CD4-positive, alpha-beta T cell (primary cell): Measurements from ENCODE around the gene D2HGDH. TPM values are rescaled to one million over a fixed set of nuclear protein-coding genes. Genes with fewer than 3 reads are reported as not detected.
A peak's percentile ranks its signal among the peaks of the same experiment; 100 is the strongest.

Experiments
- ATAC-seq: fragments of 200-7000 bp; cut with Tn5 transposase; one replicate; pipeline ENCODE4 v1.10.0; 2022; ENCODE audit warnings: mild to moderate bottlenecking; ENCODE audit not compliant: poor library complexity
- CTCF ChIA-PET: fragments of 350-600 bp; sonication (Branson Sonifier 250); formaldehyde crosslinking; loops from one replicate; lab custom pipeline; 2021; ENCODE audit warnings: antibody characterized with exemption, inconsistent platforms; lab: Charles Lee
- POLR2A ChIA-PET: fragments of 350-600 bp; sonication (Branson Sonifier 250); formaldehyde crosslinking; loops from one replicate; lab custom pipeline; 2021; ENCODE audit warnings: antibody characterized with exemption, inconsistent platforms; lab: Charles Lee
- DNase-seq, 14 experiments: peaks; one replicate each; pipeline ENCODE4 v3.0.0-alpha.2; 2013 to 2020; ENCODE audit warnings: mixed read lengths in 2 of 14
- H3K27ac ChIP-seq, 2 donors: one replicate each; pipeline versions ENCODE4 v1.5.1 to v1.7.0; 2013; ENCODE audit warnings: low read length in 2 of 2, low read depth in 1 of 2, mild to moderate bottlenecking in 1 of 2
- H3K27me3 ChIP-seq, 2 experiments: 1 replicate in 1 of 2; 2 replicates in 1 of 2; pipeline versions ENCODE4 v1.6.1 to v1.7.0; 2013; ENCODE audit warnings: low read length in 2 of 2, control low read depth in 1 of 2, mild to moderate bottlenecking in 1 of 2, moderate library complexity in 1 of 2; ENCODE audit not compliant: insufficient read depth in 2 of 2, control insufficient read depth in 1 of 2
- H3K36me3 ChIP-seq: one replicate; pipeline ENCODE4 v1.6.1; 2013; ENCODE audit warnings: low read length, control low read depth; ENCODE audit not compliant: insufficient read depth
- H3K4me1 ChIP-seq: one replicate; pipeline ENCODE4 v1.6.1; 2013; ENCODE audit warnings: low read length, control low read depth; ENCODE audit not compliant: insufficient read depth
- H3K4me3 ChIP-seq: one replicate; pipeline ENCODE4 v1.5.1; 2013; ENCODE audit warnings: mild to moderate bottlenecking, low read length, moderate library complexity
- H3K9me3 ChIP-seq, 2 experiments: 1 replicate in 1 of 2; 2 replicates in 1 of 2; pipeline versions ENCODE4 v1.6.1 to v1.7.0; 2013; ENCODE audit warnings: low read length in 2 of 2, mild to moderate bottlenecking in 2 of 2, control low read depth in 1 of 2, moderate library complexity in 1 of 2; ENCODE audit not compliant: control insufficient read depth in 1 of 2, insufficient read depth in 1 of 2
- H3K27ac Mint-ChIP-seq: one replicate; pipeline ENCODE4 v1.8.0; 2020; ENCODE audit warnings: mixed read lengths
- H3K27me3 Mint-ChIP-seq: one replicate; pipeline ENCODE4 v1.8.0; 2021; ENCODE audit warnings: mixed read lengths
- H3K36me3 Mint-ChIP-seq: one replicate; pipeline ENCODE4 v1.8.0; 2021; ENCODE audit warnings: low read depth, mixed read lengths
- H3K4me1 Mint-ChIP-seq: one replicate; pipeline ENCODE4 v1.8.0; 2021; ENCODE audit warnings: low read depth, mixed read lengths
- H3K4me3 Mint-ChIP-seq: one replicate; pipeline ENCODE4 v1.8.0; 2020; ENCODE audit warnings: mild to moderate bottlenecking, mixed read lengths
- H3K9me3 Mint-ChIP-seq: one replicate; pipeline ENCODE4 v1.8.0; 2020; ENCODE audit warnings: mixed read lengths
- intact Hi-C, 2 experiments: fragments of 100-400 bp; cut with DNase I in 1 of 2; cut with micrococcal nuclease in 1 of 2; formaldehyde crosslinking; loops; one replicate each; pipeline versions ENCODE4 v1.15.1 to v1.9.0; 2023 to 2025; cut with DNase I, micrococcal nuclease
- total RNA-seq, 174 experiments: library from RNA in 2 of 174; stranded (reverse) in 2 of 174; gene quantifications; one replicate each; pipeline ENCODE4 v1.2.3 and lab custom pipeline; 2021 to 2026
- TF ChIP-seq, protein P1 (sequence below): fragments of 200-600 bp; IDR thresholded peaks from one replicate; pipeline ENCODE4 v1.8.0; 2022; ENCODE audit warnings: antibody characterized with exemption, mild to moderate bottlenecking

The D2HGDH gene
- total RNA-seq, 2 experiments from 2014 or later = 27.6 to 30.6 TPM

- Histone ChIP-seq H3K36me3 (peaks cover 12% of the 10 kb centered on the region), H3K9me3 (no peaks in the 10 kb centered on the region), H3K4me1 (peaks cover 28% of the 10 kb centered on the region), H3K4me3 (peak overlapping the region; percentile 53), H3K27ac (peak overlapping the region in 1 of 2 donors; percentile 67), H3K27me3 (no peaks in the 10 kb centered on the region)
- no peaks in the 10 kb centered on the region for H3K9me3 Mint-ChIP-seq
- ChIA-PET CTCF (interaction anchor here (1.0 to 2.7 kb wide), 6 partner anchors 12 to 91 kb away, joined by 3 to 17 read pairs (median 8); partner anchors contain the start of genes ATG4B, DTYMK and THAP4), POLR2A (interaction anchor here (1.0 to 8.1 kb wide), 10 partner anchors 9 to 622 kb away, joined by 3 to 179 read pairs (median 10); partner anchors contain the start of genes ATG4B, D2HGDH, DTYMK and HDLBP)
- no peaks in the 10 kb centered on the region for H3K27me3 Mint-ChIP-seq
- H3K4me3 Mint-ChIP-seq = peak overlapping the region; percentile 98
- peaks cover 28% of the 10 kb centered on the region for H3K36me3 Mint-ChIP-seq
- ATAC-seq (no peak), DNase-seq (no peak)
- intact Hi-C loops = loop anchor here (1.0 to 10.0 kb wide), 8 partner anchors 14 to 1134 kb away; partner anchors contain the start of genes ATG4B (in 1 of the 2), DTYMK (in 1 of the 2), FARP2 (in 1 of the 2) and RNPEPL1 (in 1 of the 2)
- TF ChIP-seq, protein P1, sequence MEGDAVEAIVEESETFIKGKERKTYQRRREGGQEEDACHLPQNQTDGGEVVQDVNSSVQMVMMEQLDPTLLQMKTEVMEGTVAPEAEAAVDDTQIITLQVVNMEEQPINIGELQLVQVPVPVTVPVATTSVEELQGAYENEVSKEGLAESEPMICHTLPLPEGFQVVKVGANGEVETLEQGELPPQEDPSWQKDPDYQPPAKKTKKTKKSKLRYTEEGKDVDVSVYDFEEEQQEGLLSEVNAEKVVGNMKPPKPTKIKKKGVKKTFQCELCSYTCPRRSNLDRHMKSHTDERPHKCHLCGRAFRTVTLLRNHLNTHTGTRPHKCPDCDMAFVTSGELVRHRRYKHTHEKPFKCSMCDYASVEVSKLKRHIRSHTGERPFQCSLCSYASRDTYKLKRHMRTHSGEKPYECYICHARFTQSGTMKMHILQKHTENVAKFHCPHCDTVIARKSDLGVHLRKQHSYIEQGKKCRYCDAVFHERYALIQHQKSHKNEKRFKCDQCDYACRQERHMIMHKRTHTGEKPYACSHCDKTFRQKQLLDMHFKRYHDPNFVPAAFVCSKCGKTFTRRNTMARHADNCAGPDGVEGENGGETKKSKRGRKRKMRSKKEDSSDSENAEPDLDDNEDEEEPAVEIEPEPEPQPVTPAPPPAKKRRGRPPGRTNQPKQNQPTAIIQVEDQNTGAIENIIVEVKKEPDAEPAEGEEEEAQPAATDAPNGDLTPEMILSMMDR = peak; percentile 55
- peak overlapping the region; percentile 94 for H3K27ac Mint-ChIP-seq
- peaks cover 28% of the 10 kb centered on the region for H3K4me1 Mint-ChIP-seq
Measured at GRCh38 chr2:241701149-241701398, 33.4 kb upstream of the D2HGDH start.

DNA sequence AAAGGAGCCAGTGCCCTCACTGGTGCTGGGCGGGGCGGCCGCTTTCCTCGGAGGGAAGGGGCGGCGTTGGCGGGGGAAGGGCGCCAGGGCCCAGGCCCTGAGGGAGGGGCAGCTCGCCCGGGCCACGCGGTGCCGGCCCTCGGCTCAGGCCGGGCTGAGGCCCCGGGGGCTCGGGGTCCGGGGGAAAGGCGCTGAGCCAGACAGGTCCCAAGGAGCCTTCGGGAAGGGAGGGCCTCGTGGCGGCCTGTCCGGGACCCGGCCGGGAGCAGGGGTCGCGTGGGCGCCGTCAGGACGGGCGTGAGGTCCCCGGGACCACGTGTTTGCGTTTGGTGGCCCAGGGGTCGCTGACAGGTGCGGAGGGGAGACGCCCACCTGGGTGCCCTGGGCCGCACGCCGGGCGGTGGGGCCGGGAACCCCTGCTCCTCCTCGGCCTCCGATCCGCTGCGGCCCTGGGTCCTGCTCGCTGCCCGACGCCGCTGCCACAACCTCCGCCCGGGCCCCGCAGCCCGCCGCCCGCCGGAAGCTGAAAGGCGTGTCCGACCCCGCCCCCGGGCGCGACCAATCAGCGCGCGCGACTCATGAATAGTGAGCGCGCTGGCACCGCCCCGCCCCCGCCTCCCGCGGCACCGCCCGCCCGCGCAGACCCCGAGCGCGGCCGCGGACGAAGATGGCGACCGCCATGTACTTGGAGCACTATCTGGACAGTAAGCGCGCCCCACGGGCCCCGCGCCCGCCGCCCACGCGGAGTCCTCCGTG is 32.9 kb upstream of the D2HGDH start, which contains the start of gene ING5:
TSS of gene ING5 (plus strand) at position 641 of the 756 bp plus-strand sequence. CDS start at position 668, 27 bp downstream.
- Histone ChIP-seq H3K27me3 (no peaks in the 10 kb centered on the region), H3K36me3 (peaks cover 17% of the 10 kb centered on the region), H3K27ac (peak within 1 kb of the TSS; percentile 34 to 67), H3K4me1 (peaks cover 28% of the 10 kb centered on the region), H3K4me3 (peak within 1 kb of the TSS; percentile 73), H3K9me3 (no peaks in the 10 kb centered on the region)
- H3K27me3 Mint-ChIP-seq = no peaks in the 10 kb centered on the region
- H3K4me1 Mint-ChIP-seq = peaks cover 28% of the 10 kb centered on the region
- DNase-seq (peak; percentile 90 to 98 (median 96)), ATAC-seq (peak; percentile 64)
- intact Hi-C loops = loop anchor here (1.0 to 10.0 kb wide), 10 partner anchors 14 to 1134 kb away; partner anchors contain the start of genes D2HGDH (in 2 of the 2), ATG4B (in 1 of the 2), DTYMK (in 1 of the 2) and FARP2 (in 1 of the 2)
- H3K4me3 Mint-ChIP-seq = peak within 1 kb of the TSS; percentile 98
- ChIA-PET CTCF (interaction anchor here (1.0 to 3.3 kb wide), 9 partner anchors 13 to 91 kb away, joined by 3 to 19 read pairs (median 6); partner anchors contain the start of genes ATG4B, D2HGDH, DTYMK and THAP4), POLR2A (interaction anchor here (0.5 to 8.1 kb wide), 20 partner anchors 9 to 1141 kb away, joined by 3 to 179 read pairs (median 6); partner anchors contain the start of genes ATG4B, D2HGDH, DTYMK and DUSP28)
- TF ChIP-seq, protein P1 = no peak
- H3K27ac Mint-ChIP-seq = peak within 1 kb of the TSS; percentile 94
- peaks cover 33% of the 10 kb centered on the region for H3K36me3 Mint-ChIP-seq
- H3K9me3 Mint-ChIP-seq = no peaks in the 10 kb centered on the region
